ENCODE measurements around the gene ADAMTS16. TPM values are rescaled to one million over a fixed set of nuclear protein-coding genes. Genes with fewer than 3 reads are reported as not detected.

ADAMTS16 gene
- polyA plus RNA-seq, 4 donors, result 67.0 to 76.8 (median 72.6) TPM

DNA sequence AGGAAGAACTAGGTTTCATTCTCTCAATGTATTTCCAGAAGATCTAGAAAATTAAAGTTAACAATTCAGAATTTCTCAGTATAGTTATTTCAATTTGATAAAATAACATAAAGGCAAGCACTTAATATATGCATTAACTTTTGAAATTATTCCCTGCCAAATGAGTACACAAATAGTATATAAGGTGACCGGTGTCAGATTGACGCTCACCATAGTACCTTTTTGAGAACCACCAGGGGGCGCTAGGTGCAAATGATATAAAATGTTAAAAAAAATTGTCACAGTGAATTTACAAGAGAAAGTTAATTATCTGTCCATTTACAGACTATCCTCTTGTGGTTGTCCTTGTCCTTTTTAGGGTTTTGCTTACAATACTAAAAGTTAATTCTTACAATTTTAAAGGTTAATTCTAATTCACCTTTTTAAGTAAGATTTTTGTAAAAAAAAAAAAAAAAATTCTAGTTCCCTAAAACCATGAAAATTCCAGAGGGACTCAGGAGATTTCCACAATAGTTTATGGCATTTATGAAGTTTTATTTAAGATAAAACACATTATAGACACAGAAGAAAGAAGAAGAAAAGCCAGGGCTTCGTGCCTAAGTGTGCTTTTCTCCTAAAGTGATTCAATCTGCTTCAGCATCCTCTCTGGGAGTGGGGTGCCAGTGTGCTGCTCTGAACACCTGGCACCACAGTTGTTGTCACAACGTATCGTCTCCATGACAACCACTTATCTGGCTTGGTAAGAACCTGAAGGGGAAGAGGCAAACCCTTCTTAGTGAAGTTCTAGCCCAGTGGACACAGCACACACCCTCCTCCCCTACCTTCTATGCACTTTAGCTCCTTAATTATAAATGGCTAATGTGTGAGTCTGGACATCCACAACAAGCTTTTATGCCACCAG, 1.7 kb downstream of the ADAMTS16 start:
- peak in 3 of 4 donors; percentile 42 to 69 (median 51) for DNase-seq (ENCODE audit: low read depth in 4 of 4, low spot score in 2 of 4)

DNA sequence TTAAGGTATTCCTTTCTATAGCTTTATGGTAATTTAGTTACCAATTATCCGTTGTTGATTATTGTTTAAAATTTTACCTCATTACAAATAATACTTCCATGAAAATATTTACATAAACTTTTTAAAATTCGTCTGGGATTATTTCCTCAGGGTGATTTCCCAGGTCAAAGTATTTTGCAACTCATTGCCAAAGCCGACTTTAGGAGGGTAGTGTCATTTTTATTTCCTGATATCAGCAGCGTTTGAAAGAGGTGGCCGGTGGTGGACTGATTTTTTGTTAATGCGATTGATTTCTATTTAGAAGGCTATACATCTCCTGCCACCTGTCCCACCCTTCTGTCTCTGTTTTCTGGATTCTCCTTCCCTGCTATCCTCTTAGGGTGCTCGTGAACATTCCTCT, 4.3 kb downstream of the ADAMTS16 start:
- no peak for DNase-seq (ENCODE audit: low read depth in 4 of 4, low spot score in 2 of 4)

- DNase-seq (ENCODE audit: low read depth in 4 of 4, low spot score in 2 of 4), result no peak
Measured at GRCh38 chr5:5145651-5146529, 5.8 kb downstream of the ADAMTS16 start.

DNA sequence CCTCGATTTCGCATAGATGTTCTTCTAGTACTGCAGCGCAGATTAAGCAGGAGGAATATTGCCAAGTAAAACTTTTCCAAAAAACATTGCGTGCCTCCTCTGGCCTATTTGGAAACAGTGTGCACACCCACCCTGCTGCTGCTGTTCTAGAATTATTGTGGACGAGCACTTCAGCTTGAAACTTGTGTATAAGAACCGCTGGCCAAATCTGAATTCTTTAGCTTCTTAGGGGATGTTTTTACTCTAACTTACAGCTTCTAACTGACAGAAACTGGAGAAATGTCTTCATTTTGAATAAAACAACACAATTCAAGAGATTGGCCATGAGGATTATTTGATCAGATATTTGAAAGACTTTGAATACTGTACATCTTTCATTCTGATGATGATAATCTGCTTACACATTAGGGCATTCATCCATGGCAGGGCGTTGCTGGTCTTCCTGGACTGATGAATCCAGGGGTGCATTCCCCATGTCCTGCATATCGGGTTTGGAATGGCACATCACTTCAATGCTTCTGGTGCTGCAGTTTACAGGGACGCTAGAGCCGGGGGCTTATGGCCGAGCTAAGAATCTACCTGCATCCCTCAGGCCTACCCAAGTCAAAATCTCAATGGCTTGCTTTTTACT, 6.5 kb downstream of the ADAMTS16 start:
- DNase-seq (ENCODE audit: low read depth in 4 of 4, low spot score in 2 of 4), result no peak

- no peak for DNase-seq (ENCODE audit: low read depth in 4 of 4, low spot score in 2 of 4)
Measured at GRCh38 chr5:5149154-5149553, 9.0 kb downstream of the ADAMTS16 start.

GRCh38 chr5:5150667-5151066, 10.5 kb downstream of the ADAMTS16 start:
- DNase-seq (ENCODE audit: low read depth in 4 of 4, low spot score in 2 of 4), result no peak

DNA sequence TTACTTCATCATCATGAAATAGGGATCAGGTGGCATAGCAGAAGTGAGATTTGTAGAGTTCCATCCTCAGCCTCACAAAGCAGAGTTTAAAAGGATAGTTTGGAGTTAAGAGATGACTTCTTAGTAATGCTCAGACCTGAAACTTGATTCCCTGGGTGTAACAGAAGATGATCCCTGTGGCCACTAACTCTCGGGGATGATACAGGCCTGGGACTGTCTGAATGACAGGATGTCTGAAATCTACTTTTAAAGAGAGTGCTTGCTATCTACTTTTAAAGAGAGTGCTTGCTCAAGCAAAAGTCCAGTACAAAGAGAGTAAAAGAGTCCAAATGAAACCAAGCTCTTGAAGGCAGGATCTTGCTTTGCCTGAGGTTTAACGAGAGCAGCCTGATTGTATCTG, 14.6 kb downstream of the ADAMTS16 start:
- no peak for DNase-seq (ENCODE audit: low read depth in 4 of 4, low spot score in 2 of 4)

GRCh38 chr5:5155617-5156016, 15.5 kb downstream of the ADAMTS16 start:
- DNase-seq (ENCODE audit: low read depth in 4 of 4, low spot score in 2 of 4), result no peak

- no peak for DNase-seq (ENCODE audit: low read depth in 4 of 4, low spot score in 2 of 4)
Measured at GRCh38 chr5:5156471-5157082, 16.4 kb downstream of the ADAMTS16 start.

DNA sequence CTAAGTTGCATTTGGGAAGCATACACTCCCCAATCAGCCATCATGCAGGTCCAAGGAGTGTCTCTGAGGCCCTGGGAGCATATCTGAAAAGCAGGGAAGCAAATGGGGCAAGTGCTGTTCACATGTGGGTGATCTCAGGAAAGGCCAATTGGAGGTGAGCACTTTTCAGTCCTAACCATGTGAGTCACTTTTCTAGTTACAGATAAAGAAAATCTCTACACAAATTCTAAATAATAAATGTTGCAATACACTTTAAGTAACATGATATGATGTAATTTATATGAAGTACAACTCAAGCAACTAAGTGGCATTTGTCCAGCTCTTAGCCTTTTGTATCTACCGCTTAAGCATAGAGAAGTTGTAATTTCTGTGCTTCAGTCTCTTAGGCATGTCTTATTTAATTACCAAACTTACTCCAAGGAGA, 18.4 kb downstream of the ADAMTS16 start:
- no peak for DNase-seq (ENCODE audit: low read depth in 4 of 4, low spot score in 2 of 4)

DNA sequence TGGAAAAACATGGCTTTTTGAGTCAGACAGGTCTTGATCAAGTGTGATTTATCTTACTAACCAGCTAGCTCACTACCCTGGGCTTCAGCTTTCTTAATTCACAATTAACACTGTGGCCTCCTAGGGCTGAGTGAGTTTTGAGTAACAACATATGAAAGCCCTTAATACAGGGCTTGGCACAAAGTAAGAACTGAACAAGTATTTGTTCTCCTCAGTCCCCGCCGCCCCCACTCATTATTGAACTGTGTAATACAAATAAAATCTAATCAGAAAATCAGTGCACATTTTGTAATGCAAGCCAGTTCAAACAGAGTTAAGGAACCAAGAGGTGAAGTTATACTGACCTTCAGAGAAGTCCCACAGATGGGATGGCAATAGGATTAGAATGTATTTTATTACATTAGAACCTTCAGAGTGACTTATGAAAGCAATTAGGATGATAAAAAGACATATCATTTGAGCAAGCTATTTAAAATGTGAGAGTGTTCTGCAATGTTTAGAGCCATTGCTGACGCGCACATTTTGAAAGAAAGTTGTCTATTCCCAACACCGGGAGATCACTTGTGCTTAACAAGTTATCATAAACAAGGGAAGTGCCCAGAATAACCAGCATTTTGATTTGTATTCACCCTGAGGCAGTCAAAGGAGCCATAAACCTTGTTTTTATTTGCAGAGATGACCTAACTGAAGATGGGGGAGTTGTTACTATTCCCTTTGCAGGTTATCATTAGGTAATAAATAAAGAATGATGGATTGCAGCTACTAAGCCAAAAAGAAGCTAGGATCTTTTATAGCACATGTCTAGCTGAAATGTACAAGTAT, 19.4 kb downstream of the ADAMTS16 start:
- DNase-seq (ENCODE audit: low read depth in 4 of 4, low spot score in 2 of 4), result no peak

GRCh38 chr5:5164163-5164562, 24.0 kb downstream of the ADAMTS16 start:
- DNase-seq (ENCODE audit: low read depth in 4 of 4, low spot score in 2 of 4), result no peak

- no peak for DNase-seq (ENCODE audit: low read depth in 4 of 4, low spot score in 2 of 4)
Measured at GRCh38 chr5:5165541-5166002, 25.4 kb downstream of the ADAMTS16 start.

DNA sequence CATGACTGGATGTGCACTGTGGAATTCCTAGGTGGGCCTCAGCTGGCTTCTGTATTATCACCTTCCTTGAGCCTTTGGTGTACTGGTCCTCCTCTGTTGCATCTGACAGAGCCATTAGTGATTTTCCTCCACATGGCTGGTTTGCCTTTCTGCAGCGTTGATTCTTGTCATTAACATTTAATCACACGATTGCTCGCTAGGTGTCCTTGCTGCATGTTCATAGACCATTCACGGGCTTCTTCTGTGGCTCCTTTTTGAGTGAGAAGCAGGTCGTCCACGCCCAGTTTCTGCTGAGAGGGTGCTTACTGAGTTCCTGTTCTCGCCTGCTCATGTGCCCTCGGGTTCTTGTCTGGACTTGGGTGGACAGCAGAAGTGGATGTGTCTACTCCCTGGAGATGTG, 29.3 kb downstream of the ADAMTS16 start:
- DNase-seq (ENCODE audit: low read depth in 4 of 4, low spot score in 2 of 4), result no peak

DNA sequence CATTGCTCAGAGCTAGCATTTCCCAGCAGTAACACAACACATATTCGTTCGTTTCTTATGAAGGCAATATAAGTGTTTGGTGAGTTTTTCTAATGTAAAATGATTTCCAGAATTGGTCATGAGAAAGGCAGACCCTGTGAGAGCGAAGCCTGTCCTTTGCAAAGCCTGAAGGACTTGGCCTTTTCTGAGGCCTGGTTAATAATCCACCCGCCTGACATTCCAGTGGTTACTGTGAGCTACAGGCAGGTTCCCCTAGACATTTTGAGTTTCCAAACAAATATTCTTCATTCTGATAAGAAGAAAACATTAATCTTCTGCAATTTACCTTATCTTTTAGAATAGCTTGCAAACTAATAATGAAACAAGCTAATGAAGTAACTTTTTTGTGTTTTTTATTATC, 38.0 kb downstream of the ADAMTS16 start:
- DNase-seq (ENCODE audit: low read depth in 4 of 4, low spot score in 2 of 4), result peak in 1 of 4 donors; percentile 73

- DNase-seq (ENCODE audit: low read depth in 4 of 4, low spot score in 2 of 4), result no peak
Measured at GRCh38 chr5:5178580-5178979, 38.5 kb downstream of the ADAMTS16 start.

DNA sequence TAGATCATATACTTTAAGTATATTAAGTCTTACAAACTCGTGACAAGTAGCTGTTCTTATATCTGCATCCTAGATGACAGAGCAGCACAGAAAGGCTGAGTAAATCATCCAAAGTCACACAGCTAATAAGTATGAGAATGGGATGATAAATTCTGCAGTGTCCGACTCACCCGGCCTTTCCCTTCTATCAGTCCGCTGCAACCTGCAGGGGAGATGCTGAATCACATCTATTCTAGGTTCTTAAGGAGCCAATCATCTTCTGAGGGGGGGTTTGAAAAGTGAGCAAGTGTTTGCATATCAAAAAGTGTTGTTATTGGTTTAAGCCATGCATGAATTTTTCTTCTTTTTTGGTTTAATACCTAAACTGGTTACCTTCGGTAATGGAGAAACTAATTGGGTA, 38.9 kb downstream of the ADAMTS16 start:
- no peak for DNase-seq (ENCODE audit: low read depth in 4 of 4, low spot score in 2 of 4)

DNA sequence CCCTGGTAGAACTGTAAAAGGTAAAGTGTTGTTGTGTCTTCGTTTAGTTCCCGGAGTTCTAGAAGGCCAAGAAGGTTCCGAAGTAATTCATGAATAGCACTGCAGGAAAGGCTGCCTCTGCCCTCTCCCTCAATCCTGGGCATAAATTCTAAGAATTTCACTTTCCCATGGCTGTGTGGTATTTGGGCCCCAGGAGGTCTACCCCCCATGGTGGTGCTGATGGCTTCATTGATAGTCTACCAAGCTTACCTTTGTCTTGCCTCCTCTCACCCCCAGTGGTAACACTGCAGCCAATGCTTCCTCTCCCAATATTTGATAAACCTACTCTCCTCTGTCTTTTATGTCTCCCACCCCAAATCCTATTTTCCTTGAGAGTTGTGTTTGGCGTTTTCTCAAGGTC, 39.5 kb downstream of the ADAMTS16 start:
- no peak for DNase-seq (ENCODE audit: low read depth in 4 of 4, low spot score in 2 of 4)

DNA sequence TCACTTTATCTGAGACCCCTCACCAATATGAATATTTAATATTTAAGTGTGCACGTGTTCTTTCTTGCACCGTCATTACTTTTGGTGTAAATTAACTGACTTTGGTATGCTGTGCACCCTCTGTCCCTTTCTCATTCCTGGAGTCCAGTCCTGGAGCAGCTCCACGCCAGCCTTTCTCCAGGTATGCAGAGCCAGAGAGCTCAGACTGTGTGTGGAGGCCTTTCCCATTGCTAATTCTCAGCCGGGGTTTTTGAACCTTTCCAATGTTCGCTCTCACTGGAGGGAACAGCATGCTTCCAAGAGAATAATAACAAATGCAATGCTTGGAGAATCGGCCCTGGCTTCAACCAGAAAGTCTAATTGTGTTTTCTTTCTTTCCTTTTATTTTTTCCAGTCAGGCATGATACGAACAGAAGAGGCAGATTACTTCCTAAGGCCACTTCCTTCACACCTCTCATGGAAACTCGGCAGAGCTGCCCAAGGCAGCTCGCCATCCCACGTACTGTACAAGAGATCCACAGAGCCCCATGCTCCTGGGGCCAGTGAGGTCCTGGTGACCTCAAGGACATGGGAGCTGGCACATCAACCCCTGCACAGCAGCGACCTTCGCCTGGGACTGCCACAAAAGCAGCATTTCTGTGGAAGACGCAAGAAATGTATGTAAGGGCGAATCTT, 41.7 kb downstream of the ADAMTS16 start:
- no peak for DNase-seq (ENCODE audit: low read depth in 4 of 4, low spot score in 2 of 4)

Measured in left renal cortex interstitium (tissue), 4 donors.